GM12801 (cell line): ENCODE measurements around the gene FAM168B.

Experiments
- TF ChIP-seq, protein P1 (sequence below): IDR thresholded peaks from one replicate; pipeline ENCODE4 v1.5.1; 2011; ENCODE audit warnings: control low read depth; ENCODE audit not compliant: insufficient read length; ENCODE audit errors: extremely low read depth

FAM168B gene

DNA sequence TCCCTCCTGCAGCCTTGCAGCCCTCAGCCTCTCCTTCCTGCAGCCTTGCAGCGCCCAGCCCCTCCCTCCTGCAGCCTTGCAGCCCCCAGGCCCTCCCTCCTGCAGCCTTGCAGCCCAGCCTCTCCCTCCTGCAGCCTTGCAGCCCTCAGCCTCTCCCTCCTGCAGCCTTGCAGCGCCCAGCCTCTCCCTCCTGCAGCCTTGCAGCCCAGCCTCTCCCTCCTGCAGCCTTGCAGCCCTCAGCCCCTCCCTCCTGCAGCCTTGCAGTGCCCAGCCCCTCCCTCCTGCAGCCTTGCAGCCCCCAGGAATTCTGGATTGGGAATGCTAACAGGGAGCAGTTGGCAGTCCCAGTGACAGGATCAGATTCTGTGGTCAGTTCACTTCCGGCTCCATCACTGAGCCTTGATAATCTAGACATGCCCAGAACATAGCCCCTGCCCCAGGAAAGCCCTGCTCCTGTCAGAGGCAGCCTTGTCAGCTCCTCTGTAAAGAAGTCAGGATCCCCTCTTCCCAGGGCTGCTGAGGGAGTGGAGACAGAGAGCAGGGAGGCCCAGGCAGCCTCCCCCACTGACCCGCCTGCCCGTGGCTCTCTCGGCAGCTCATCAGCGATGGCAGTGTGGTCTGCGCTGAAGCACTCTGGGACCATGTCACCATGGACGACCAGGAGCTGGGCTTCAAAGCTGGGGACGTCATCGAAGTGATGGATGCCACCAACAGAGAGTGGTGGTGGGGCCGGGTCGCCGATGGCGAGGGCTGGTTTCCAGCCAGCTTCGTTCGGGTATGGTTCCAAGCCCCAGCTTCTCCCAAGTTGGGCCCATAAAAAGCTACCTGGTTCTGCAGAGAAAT lies 54.8 kb downstream of the FAM168B start:
- TF ChIP-seq, protein P1, sequence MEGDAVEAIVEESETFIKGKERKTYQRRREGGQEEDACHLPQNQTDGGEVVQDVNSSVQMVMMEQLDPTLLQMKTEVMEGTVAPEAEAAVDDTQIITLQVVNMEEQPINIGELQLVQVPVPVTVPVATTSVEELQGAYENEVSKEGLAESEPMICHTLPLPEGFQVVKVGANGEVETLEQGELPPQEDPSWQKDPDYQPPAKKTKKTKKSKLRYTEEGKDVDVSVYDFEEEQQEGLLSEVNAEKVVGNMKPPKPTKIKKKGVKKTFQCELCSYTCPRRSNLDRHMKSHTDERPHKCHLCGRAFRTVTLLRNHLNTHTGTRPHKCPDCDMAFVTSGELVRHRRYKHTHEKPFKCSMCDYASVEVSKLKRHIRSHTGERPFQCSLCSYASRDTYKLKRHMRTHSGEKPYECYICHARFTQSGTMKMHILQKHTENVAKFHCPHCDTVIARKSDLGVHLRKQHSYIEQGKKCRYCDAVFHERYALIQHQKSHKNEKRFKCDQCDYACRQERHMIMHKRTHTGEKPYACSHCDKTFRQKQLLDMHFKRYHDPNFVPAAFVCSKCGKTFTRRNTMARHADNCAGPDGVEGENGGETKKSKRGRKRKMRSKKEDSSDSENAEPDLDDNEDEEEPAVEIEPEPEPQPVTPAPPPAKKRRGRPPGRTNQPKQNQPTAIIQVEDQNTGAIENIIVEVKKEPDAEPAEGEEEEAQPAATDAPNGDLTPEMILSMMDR, result no peak

DNA sequence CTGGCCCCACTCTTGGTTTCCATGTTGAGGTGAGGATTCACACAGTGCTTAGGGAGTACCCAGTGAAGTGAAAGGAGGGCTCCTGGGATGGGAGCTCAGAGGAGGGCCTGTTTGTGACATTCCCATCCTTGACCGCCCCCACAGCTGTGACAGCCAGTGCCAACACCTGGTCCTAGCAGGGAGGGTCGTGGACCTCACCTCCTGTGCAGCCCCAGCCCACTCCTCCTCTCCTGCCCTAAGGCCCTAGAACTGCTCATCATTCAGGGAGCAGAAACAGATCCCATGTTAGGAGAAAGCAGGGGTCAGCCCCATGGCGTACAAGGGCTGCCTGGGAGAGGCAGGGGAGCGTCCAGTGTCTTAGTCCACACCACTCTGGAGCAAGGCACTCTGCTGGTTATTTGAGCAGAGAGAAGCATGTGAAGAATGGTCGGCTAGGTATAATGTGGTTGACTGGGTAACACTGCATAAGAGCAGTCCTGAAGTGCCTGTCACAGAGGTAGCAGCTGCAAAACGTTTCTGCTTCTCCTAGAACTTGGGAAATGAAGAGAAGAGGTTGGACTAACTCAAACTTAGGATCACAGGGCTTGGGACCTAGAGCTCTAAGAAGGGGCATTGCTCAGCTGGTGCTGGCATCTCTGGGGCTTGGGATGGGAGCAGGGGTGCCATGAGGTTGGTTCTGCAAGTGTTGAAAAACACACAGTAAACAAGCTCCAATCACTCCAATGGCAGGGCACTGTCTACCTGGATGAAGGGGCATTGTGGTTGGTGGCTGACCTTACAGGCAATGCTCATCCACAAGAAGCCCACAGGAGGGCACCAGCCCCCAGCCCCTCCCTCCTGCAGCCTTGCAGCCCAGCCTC lies 55.6 kb downstream of the FAM168B start:
- TF ChIP-seq, protein P1, result no peak

DNA sequence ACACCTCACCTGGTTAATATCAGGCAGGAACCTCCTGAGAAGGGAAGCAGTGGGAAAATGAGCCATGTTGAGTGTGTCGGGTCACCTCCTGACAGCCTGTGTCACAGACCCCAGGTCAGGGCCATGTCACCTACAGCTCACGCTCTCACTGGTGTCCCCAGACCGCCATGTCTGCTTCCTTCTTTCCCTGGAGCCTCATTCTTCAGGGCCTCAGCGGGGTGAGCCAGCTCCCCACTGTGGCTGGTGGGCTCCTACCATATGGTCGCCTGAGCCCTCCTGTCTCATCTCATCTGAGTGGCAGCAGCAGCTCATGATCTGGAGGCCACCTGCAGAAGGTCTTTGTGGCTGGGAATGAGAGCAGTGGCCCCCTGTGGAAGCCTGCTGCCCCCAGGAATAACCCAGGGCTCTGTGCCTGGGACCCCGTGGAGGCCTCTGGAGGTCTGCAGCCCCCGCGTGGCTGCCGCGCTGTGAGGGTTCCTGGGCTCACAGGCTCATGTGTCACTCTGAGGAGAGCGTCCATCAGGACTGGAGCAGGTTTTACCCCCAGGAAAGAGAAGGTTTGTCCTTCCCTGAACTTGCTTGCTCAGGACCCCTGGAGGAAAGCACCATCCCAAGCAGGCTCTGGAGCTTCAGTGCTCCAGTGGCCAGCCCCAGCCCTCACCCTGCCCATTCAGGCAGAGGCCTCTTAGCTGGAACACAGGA lies 56.4 kb downstream of the FAM168B start:
- TF ChIP-seq, protein P1, result no peak

DNA sequence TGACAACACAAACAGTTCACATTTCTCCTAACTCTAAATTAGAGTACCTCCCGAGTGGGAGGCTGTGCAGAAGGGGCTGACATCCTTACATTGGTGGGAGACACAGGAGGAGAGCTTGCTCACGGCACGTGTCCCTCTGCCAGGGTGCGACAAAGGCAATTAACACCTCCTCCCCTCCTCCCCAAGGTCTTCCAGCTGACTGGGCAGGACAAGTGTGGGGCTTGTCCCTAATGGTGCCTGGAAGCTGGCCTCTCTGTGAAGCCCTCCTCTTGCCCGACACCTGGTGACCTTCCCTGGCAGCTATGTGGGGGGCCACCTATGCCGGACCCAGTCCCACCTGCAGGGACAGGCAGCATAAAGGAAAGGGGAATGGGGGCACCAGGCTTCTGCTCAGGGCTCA lies 57.0 kb downstream of the FAM168B start:
- TF ChIP-seq, protein P1, result no peak

DNA sequence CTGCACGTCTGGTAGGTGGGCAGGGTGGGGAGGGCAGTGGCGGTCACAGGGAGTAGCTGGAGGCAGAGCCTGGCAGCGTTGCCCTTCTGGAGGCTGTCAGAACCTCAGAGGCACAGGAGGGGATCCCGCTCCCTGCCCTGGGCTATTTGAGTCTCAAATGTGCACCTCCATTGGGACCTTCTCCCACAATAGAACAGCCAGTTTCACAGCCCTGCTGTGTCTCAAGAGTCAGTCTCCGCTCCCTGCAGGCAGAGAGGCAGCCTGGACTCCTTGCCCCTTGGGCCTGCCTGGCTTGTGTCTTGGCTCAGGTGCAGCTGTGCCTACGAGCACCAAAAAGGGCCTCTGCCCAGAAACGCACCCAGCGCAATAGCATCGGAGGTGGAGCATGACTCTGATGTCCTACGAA lies 57.4 kb downstream of the FAM168B start:
- TF ChIP-seq, protein P1, result no peak

DNA sequence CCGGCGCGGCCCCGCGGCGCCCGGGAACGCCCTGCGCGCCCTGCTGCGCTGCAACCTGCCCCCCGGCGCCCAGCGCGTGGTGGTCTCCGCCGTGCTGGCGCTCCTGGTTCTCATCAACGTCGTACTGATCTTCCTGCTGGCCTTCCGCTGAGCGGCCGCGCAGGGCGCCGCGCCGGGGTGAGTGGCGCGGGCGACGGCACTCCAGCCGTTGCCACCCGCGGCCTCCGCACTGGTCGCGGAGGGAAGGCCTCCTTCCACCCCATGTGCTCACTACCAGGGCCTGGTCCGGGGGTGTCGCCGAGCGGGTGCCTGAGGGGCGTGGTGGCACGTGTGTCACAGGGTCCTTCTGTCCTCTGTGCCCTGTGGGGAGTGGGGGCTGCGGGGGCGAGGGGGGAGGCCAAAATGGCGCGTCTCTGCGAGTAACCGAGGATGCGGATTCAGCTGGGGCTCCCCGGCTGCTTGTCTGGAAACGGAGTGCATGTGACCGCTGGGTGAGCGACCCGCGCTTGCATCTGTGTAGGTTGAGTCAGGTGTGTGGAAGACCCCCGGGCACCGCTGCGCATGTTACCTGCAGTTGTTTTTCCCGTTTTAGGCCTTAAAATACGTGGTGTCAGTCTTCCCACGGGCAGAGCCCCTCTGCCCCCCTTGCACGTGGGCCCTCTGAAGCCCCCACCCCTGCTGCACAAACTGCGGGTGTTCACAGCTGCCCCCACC lies 58.0 kb downstream of the FAM168B start:
- TF ChIP-seq, protein P1, result no peak
